ENCODE measurements around the gene NOS3.

NOS3 gene

GRCh38 chr7:151045967-151046366 is 55.1 kb downstream of the NOS3 start:
- DNase-seq (ENCODE audit: low read depth): no peak
- no peak for TF ChIP-seq CTCF (IDR thresholded peaks at IDR 0.05; ENCODE audit: insufficient read depth, low read depth, low read length, missing control alignments)
- no peak overlapping the region for H3K4me3 ChIP-seq (ENCODE audit: low read depth, low read length)

GRCh38 chr7:151046603-151047573 is 56.1 kb downstream of the NOS3 start:
- no peak overlapping the region for H3K4me3 ChIP-seq (ENCODE audit: low read depth, low read length)
- DNase-seq (ENCODE audit: low read depth): no peak
- no peak for TF ChIP-seq CTCF (IDR thresholded peaks at IDR 0.05; ENCODE audit: insufficient read depth, low read depth, low read length, missing control alignments)

- no peak for DNase-seq (ENCODE audit: low read depth)
- H3K4me3 ChIP-seq (ENCODE audit: low read depth, low read length): no peak within 1 kb of the TSS
- no peak for TF ChIP-seq CTCF (IDR thresholded peaks at IDR 0.05; ENCODE audit: insufficient read depth, low read depth, low read length, missing control alignments)
Measured at GRCh38 chr7:151047976-151048815, 57.4 kb downstream of the NOS3 start, which contains the start of gene ASIC3. TSS of gene ASIC3 (plus strand) at chr7:151048531. CDS start at chr7:151048886, 355 bp downstream.

GRCh38 chr7:151048911-151049463 is 58.2 kb downstream of the NOS3 start:
- DNase-seq (ENCODE audit: low read depth): no peak
- no peak overlapping the region for H3K4me3 ChIP-seq (ENCODE audit: low read depth, low read length)
- no peak for TF ChIP-seq CTCF (IDR thresholded peaks at IDR 0.05; ENCODE audit: insufficient read depth, low read depth, low read length, missing control alignments)

- TF ChIP-seq CTCF (IDR thresholded peaks at IDR 0.05; ENCODE audit: insufficient read depth, low read depth, low read length, missing control alignments): no peak
- no peak overlapping the region for H3K4me3 ChIP-seq (ENCODE audit: low read depth, low read length)
- peak; percentile 49 for DNase-seq (ENCODE audit: low read depth)
Measured at GRCh38 chr7:151051108-151051507, 60.3 kb downstream of the NOS3 start.

- TF ChIP-seq CTCF (IDR thresholded peaks at IDR 0.05; ENCODE audit: insufficient read depth, low read depth, low read length, missing control alignments): no peak
- H3K4me3 ChIP-seq (ENCODE audit: low read depth, low read length): no peak overlapping the region
- DNase-seq (ENCODE audit: low read depth): no peak
Measured at GRCh38 chr7:151053096-151053495, 62.3 kb downstream of the NOS3 start.

Measured in GM12865 (cell line).